A549 treated with AZD2906 at 1 μM for 4 hours (cell line): ENCODE measurements around the gene ZNF726. TPM values are rescaled to one million over a fixed set of nuclear protein-coding genes. Genes with fewer than 3 reads are reported as not detected.

Experiments used
- total RNA-seq: library from RNA; stranded (reverse); fragments of 200-300 nt; extraction: Qiagen RNA extraction; gene quantifications from 5 replicates; pipeline ENCODE4 v1.2.3, GENCODE V29; 2022

Gene ZNF726
- 0.41 to 0.60 TPM (median 0.46 TPM) in 5 replicates for total RNA-seq

GRCh38 chr19:23914402-23915286 is at the start of gene ZNF726:
TSS of gene ZNF726 (plus strand) at chr19:23914886. CDS start at chr19:23914995, 109 bp downstream.

Other genes starting within 250 kb of the ZNF726 start
- 2.7 to 4.0 TPM (median 3.0 TPM) in 5 replicates for gene ZNF675, start 227.7 kb upstream of the ZNF726 start, total RNA-seq
- gene ZNF681, start 156.0 kb upstream of the ZNF726 start, total RNA-seq: 0.01 TPM in 1 of 5 replicates, not detected in the others
- 7.2 to 10.4 TPM (median 7.4 TPM) in 5 replicates for gene ZNF254, start 172.3 kb downstream of the ZNF726 start, total RNA-seq